ENCODE data around the gene ZNF524.

GRCh38 chr19:55652311-55653128 lies 52.4 kb downstream of the ZNF524 start:
- TF ChIP-seq CEBPZ (IDR thresholded peaks at IDR 0.05; ENCODE audit: low read depth, low read length) = no peak
- no peak for TF ChIP-seq TCF7 (IDR thresholded peaks at IDR 0.05; ENCODE audit: borderline replicate concordance)
- no peak for TF ChIP-seq CTCF (IDR thresholded peaks at IDR 0.05 in 2 of 3, conservative IDR thresholded peaks at IDR 0.05 in 1 of 3; ENCODE audit: control insufficient read depth in 2 of 3, extremely low read depth in 1 of 3, insufficient read depth in 1 of 3, low read depth in 3 of 3, low read length in 3 of 3)
- no peak for TF ChIP-seq HDAC6 (IDR thresholded peaks at IDR 0.05; ENCODE audit: unreplicated experiment)
- TF ChIP-seq JUND (IDR thresholded peaks at IDR 0.05; ENCODE audit: low read depth, low read length) = no peak
- TF ChIP-seq SKIL (IDR thresholded peaks at IDR 0.05; ENCODE audit: low read depth, poor library complexity, severe bottlenecking) = no peak
- no peak for TF ChIP-seq E2F4 (IDR thresholded peaks at IDR 0.05; ENCODE audit: low read depth, low read length)
- TF ChIP-seq ZSCAN29 (IDR thresholded peaks at IDR 0.05) = no peak
- TF ChIP-seq IRF3 (IDR thresholded peaks at IDR 0.05) = no peak
- no peak for TF ChIP-seq TAF1 (IDR thresholded peaks at IDR 0.05; ENCODE audit: borderline replicate concordance, low read depth, low read length)
- no peak for TF ChIP-seq POLR2AphosphoS5 (IDR thresholded peaks at IDR 0.05; ENCODE audit: low read length)
- TF ChIP-seq E2F8 (IDR thresholded peaks at IDR 0.05; ENCODE audit: low read depth, partially characterized antibody) = no peak
- TF ChIP-seq CEBPB (IDR thresholded peaks at IDR 0.05; ENCODE audit: borderline replicate concordance in 1 of 2, low read depth in 2 of 2, low read length in 2 of 2) = no peak

Data from GM12878 (cell line).